ENCODE results near the gene PRELP.

The PRELP gene

GRCh38 chr1:203527013-203527412 lies 51.4 kb downstream of the PRELP start:
- H3K4me3 Mint-ChIP-seq: no peak overlapping the region
- H3K36me3 Mint-ChIP-seq (ENCODE audit: low read depth): no peaks in the 10 kb centered on the region
- H3K4me1 Mint-ChIP-seq (ENCODE audit: low read depth): no peaks in the 10 kb centered on the region
- no peak overlapping the region for H3K27ac Mint-ChIP-seq
- no peaks in the 10 kb centered on the region for H3K9me3 Mint-ChIP-seq
- no peaks in the 10 kb centered on the region for H3K27me3 Mint-ChIP-seq

- H3K9me3 Mint-ChIP-seq: no peaks in the 10 kb centered on the region
- no peak overlapping the region for H3K4me3 Mint-ChIP-seq
- H3K27me3 Mint-ChIP-seq: no peaks in the 10 kb centered on the region
- H3K36me3 Mint-ChIP-seq (ENCODE audit: low read depth): no peaks in the 10 kb centered on the region
- no peaks in the 10 kb centered on the region for H3K4me1 Mint-ChIP-seq (ENCODE audit: low read depth)
- H3K27ac Mint-ChIP-seq: no peak overlapping the region
Measured at GRCh38 chr1:203528063-203528462, 52.5 kb downstream of the PRELP start.

- no peaks in the 10 kb centered on the region for H3K4me1 Mint-ChIP-seq (ENCODE audit: low read depth)
- no peak overlapping the region for H3K4me3 Mint-ChIP-seq
- H3K27ac Mint-ChIP-seq: no peak overlapping the region
- H3K36me3 Mint-ChIP-seq (ENCODE audit: low read depth): no peaks in the 10 kb centered on the region
- no peaks in the 10 kb centered on the region for H3K9me3 Mint-ChIP-seq
- H3K27me3 Mint-ChIP-seq: no peaks in the 10 kb centered on the region
Measured at GRCh38 chr1:203528976-203529835, 53.6 kb downstream of the PRELP start.

- no peaks in the 10 kb centered on the region for H3K9me3 Mint-ChIP-seq
- H3K4me1 Mint-ChIP-seq (ENCODE audit: low read depth): no peaks in the 10 kb centered on the region
- no peaks in the 10 kb centered on the region for H3K27me3 Mint-ChIP-seq
- H3K4me3 Mint-ChIP-seq: no peak overlapping the region
- H3K36me3 Mint-ChIP-seq (ENCODE audit: low read depth): no peaks in the 10 kb centered on the region
- H3K27ac Mint-ChIP-seq: no peak overlapping the region
Measured at GRCh38 chr1:203531063-203531462, 55.5 kb downstream of the PRELP start.

- Mint-ChIP-seq H3K4me3 (no peak overlapping the region), H3K36me3 (ENCODE audit: low read depth) (no peaks in the 10 kb centered on the region), H3K27me3 (no peaks in the 10 kb centered on the region), H3K4me1 (ENCODE audit: low read depth) (no peaks in the 10 kb centered on the region), H3K9me3 (no peaks in the 10 kb centered on the region), H3K27ac (no peak overlapping the region)
Measured at GRCh38 chr1:203534012-203534411, 58.4 kb downstream of the PRELP start.

- H3K27ac Mint-ChIP-seq: no peak overlapping the region
Measured at GRCh38 chr1:203534526-203534925, 58.9 kb downstream of the PRELP start.

GRCh38 chr1:203536575-203536974 lies 61.0 kb downstream of the PRELP start:
- H3K4me3 Mint-ChIP-seq: no peak overlapping the region
- H3K4me1 Mint-ChIP-seq (ENCODE audit: low read depth): no peaks in the 10 kb centered on the region
- H3K9me3 Mint-ChIP-seq: no peaks in the 10 kb centered on the region
- no peaks in the 10 kb centered on the region for H3K27me3 Mint-ChIP-seq
- no peak overlapping the region for H3K27ac Mint-ChIP-seq
- no peaks in the 10 kb centered on the region for H3K36me3 Mint-ChIP-seq (ENCODE audit: low read depth)

More at GRCh38 chr1:203534526-203534925, 58.9 kb downstream of the PRELP start:
- Mint-ChIP-seq H3K4me3 (no peak overlapping the region), H3K27me3 (no peaks in the 10 kb centered on the region), H3K36me3 (ENCODE audit: low read depth) (no peaks in the 10 kb centered on the region), H3K9me3 (no peaks in the 10 kb centered on the region), H3K4me1 (ENCODE audit: low read depth) (no peaks in the 10 kb centered on the region)

- Mint-ChIP-seq H3K4me3 (no peak overlapping the region), H3K36me3 (ENCODE audit: low read depth) (no peaks in the 10 kb centered on the region), H3K27me3 (no peaks in the 10 kb centered on the region), H3K27ac (no peak overlapping the region), H3K4me1 (ENCODE audit: low read depth) (no peaks in the 10 kb centered on the region), H3K9me3 (no peaks in the 10 kb centered on the region)
Measured at GRCh38 chr1:203536980-203537455, 61.4 kb downstream of the PRELP start.

GRCh38 chr1:203537806-203538464 lies 62.3 kb downstream of the PRELP start:
- Mint-ChIP-seq H3K4me3 (no peak overlapping the region), H3K36me3 (ENCODE audit: low read depth) (no peaks in the 10 kb centered on the region), H3K27ac (no peak overlapping the region), H3K27me3 (no peaks in the 10 kb centered on the region), H3K4me1 (ENCODE audit: low read depth) (no peaks in the 10 kb centered on the region), H3K9me3 (no peaks in the 10 kb centered on the region)

- Mint-ChIP-seq H3K27ac (no peak overlapping the region), H3K36me3 (ENCODE audit: low read depth) (no peaks in the 10 kb centered on the region), H3K4me1 (ENCODE audit: low read depth) (no peaks in the 10 kb centered on the region), H3K9me3 (no peaks in the 10 kb centered on the region), H3K27me3 (no peaks in the 10 kb centered on the region), H3K4me3 (no peak overlapping the region)
Measured at GRCh38 chr1:203538726-203539125, 63.1 kb downstream of the PRELP start.

GRCh38 chr1:203539831-203540546 lies 64.4 kb downstream of the PRELP start:
- H3K27ac Mint-ChIP-seq: no peak overlapping the region
- H3K9me3 Mint-ChIP-seq: no peaks in the 10 kb centered on the region
- no peaks in the 10 kb centered on the region for H3K4me1 Mint-ChIP-seq (ENCODE audit: low read depth)
- H3K27me3 Mint-ChIP-seq: no peaks in the 10 kb centered on the region
- H3K36me3 Mint-ChIP-seq (ENCODE audit: low read depth): no peaks in the 10 kb centered on the region
- no peak overlapping the region for H3K4me3 Mint-ChIP-seq

Measured in stimulated activated naive CD8-positive, alpha-beta T cell treated with anti-CD3 and anti-CD28 coated beads, Interleukin-15, Interleukin-2, amounts not matched to agents 100 ng/mL and 50 ng/mL, for 24 hours (primary cell).